ENCODE results near the gene RABL2A.
"Not testable (repeated sequence)": the region's sequence is repeated elsewhere in the genome, so short reads cannot be mapped to it uniquely, and the experiment has no call there.

Gene RABL2A

DNA sequence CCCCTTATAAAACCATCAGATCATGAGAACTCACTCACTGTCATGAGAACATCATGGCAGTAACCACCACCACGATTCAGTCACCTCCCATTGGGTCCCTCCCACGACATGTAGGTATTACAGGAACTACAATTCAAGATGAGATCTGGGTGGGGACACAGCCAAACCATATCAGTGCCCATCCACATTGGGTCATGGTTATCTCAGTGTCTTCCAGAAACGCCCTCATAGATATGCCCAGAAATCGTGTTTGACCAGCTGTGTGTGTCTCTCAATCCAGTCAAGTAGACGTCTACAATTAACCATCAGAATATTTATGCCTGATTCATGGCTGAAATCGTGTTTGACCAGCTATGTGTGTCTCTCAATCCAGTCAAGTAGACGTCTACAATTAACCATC lies 17.2 kb upstream of the RABL2A start:
- not testable (repeated sequence) for DNase-seq (ENCODE audit: low read depth)

DNA sequence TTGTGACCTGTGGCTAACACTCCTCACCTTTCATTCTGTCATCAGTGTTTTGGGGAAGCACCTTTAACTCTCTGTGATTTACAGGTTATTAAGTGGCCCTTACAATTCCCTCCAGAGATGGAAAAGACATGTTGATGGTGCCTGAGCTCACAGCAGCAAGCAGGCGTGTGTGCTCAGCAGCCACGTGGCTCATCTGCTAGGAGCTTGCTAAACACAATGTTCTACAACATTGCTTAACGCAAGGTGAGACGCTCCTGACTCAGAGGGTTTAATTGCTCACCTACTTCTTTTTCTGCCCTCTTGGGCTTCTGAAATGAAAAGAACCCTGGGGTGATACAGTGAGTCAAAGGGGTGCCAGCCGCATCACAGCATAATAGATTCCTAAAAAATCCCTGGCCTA lies 6.1 kb upstream of the RABL2A start:
- DNase-seq (ENCODE audit: low read depth) = not testable (repeated sequence)

DNA sequence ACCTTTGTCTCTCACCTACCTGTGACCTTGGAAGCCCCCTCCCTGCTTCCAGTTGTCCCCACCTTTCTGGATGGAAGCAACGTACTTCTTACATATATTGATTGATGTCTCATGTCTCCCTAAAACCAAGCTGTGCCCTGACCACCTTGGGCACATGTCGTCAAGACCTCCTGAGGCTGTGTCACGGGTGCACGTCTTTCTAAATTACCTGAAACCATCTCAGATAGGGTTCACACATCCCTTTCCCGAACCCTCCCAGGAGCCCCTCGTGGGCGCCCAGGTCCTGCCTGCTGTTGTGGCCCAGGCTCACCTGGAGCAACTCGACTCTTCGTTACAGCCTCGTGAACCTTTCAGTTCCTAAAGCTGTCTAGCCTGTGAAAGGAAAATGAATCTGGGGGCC lies 1.2 kb upstream of the RABL2A start:
- DNase-seq (ENCODE audit: low read depth) = not testable (repeated sequence)

DNA sequence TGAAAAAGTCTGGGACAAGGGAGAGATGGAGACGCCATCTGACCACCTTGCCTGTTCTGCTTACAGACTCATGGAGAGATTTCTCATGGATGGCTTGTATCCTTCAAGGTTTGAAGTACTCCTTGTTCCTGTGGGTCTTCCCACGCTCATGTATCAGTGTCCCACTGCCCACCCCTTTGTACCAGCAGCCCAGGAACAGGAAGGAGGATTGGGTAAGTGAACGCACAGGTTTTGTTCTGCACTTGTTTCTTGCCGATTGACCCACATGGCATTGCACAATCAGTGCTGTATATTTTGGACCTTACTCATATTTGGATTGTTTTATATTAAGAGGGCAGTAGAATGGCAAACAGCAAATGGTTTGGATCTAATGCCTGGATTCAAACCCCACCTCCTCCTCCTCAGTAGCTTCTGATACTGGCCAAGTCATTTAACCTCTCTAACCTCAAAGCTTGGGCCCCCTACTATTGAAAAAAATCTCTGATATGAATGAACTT lies 5.8 kb downstream of the RABL2A start:
- not testable (repeated sequence) for DNase-seq (ENCODE audit: low read depth)

DNA sequence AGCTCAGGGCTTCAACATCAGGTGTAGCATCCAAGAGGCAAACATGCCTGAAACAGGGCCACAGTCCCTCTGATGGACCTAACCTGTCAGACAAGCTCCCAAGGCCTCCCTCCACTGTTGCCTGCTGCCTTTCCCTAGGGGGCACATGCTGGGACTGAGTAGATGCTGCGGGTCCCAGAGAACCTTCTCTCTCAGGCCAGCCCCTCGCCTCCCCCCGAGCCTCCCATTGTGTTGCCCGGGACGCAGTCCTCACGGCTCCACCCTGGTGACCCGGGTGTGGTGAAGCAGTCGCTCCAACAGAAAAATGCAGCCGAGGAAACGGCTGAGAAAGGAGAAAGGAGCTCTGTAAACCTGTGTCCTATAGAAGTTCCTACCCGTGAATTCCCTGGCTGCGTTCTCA lies 8.3 kb downstream of the RABL2A start:
- DNase-seq (ENCODE audit: low read depth) = not testable (repeated sequence)

DNA sequence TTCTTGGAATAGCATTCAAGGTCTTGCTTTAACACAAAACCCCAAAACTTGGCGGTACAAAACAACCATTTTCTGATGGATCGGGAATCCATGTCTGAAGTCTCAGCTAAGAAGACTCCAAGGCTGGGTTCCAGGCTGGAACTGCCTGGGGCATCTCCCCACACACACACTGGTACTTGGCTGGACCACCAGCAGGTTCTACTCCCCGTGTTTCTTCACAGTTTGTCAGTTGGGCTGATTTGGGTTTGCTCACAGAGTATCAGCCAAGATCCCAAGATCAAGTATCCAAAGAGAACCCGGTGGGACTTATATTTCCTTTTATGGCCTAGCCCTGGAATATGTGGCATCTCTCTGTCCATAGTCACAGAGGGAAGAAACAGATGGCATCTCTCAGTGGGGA lies 9.2 kb downstream of the RABL2A start:
- DNase-seq (ENCODE audit: low read depth) = not testable (repeated sequence)

DNA sequence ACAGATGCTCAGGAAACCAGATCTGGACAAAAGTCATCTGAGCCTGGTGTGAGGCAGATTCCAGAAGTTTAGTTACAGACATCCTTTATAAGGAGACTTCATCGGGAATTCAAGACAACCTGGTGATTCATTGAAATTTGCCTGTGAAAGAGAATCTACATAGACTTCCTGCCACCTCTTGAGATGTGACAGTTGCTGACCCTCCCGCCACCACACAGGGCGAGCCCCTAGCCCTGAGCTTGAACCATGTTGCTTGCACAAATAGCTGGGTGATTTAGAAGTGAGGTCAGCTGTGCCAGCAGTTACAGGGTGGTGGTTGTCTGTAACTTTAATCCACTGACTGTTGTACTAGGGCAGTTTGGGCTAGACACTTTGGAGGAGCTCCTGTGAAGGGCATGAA lies 11.0 kb downstream of the RABL2A start:
- not testable (repeated sequence) for DNase-seq (ENCODE audit: low read depth)

DNA sequence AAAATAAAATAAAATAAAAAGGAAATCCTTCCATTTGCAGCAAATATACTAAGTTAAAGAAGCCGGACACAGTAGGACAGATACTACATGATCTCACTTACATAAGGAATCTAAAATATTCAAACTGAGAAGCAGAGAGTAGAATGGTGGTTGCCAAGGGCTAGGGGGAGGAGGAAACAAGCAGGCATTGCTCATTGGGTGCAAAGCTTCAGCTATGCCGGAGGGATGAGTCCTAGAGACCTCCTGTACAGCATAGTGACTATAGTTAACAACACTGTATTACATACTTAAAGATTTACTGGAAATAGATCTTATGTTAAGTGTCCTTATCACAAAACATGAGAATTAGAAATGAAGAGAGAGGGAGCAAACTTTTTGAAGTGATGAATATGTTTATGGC lies 19.2 kb downstream of the RABL2A start:
- not testable (repeated sequence) for DNase-seq (ENCODE audit: low read depth)

DNA sequence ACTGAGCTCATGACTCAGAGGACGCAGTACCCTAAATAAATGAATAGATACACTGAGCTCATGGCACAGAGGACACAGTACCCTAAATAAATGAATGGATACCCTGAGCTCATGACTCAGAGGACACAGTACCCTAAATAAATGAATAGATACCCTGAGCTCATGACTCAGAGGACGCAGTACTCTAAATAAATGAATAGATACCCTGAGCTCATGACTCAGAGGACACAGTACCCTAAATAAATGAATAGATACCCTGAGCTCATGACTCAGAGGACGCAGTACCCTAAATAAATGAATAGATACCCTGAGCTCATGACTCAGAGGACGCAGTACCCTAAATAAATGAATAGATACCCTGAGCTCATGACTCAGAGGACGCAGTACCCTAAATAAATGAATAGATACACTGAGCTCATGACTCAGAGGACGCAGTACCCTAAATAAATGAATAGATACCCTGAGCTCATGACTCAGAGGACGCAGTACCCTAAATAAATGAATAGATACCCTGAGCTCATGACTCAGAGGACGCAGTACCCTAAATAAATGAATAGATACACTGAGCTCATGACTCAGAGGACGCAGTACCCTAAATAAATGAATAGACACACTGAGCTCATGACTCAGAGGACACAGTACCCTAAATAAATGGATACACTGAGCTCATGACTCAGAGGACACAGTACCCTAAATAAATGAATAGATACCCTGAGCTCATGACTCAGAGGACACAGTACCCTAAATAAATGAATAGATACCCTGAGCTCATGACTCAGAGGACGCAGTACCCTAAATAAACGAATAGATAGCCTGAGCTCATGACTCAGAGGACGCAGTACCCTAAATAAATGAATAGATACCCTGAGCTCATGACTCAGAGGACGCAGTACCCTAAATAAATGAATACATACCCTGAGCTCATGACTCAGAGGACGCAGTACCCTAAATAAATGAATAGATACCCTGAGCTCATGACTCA lies 24.1 kb downstream of the RABL2A start:
- not testable (repeated sequence) for DNase-seq (ENCODE audit: low read depth)

DNA sequence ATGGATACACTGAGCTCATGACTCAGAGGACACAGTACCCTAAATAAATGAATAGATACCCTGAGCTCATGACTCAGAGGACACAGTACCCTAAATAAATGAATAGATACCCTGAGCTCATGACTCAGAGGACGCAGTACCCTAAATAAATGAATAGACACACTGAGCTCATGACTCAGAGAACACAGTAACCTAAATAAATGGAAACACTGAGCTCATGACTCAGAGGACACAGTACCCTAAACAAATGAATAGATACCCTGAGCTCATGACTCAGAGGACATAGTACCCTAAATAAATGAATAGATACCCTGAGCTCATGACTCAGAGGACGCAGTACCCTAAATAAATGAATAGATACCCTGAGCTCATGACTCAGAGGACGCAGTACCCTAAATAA lies 25.5 kb downstream of the RABL2A start:
- DNase-seq (ENCODE audit: low read depth) = not testable (repeated sequence)

DNA sequence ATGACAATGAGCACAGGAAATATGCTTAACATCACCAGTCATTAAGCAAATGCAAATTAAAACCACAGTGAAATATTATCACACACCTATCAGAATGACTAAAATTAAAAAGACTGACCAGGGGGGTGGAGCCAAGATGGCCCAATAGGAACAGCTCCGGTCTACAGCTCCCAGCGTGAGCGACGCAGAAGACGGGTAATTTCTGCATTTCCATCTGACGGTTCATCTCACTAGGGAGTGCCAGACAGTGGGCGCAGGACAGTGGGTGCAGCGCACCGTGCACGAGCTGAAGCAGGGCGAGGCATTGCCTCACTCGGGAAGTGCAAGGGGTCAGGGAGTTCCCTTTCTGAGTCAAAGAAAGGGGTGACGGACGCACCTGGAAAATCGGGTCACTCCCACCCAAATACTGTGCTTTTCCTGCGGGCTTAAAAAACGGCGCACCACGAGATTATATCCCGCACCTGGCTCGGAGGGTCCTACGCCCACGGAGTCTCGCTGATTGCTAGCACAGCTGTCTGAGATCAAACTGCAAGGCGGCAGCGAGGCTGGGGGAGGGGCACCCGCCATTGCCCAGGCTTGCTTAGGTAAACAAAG lies 29.1 kb downstream of the RABL2A start:
- not testable (repeated sequence) for DNase-seq (ENCODE audit: low read depth)

DNA sequence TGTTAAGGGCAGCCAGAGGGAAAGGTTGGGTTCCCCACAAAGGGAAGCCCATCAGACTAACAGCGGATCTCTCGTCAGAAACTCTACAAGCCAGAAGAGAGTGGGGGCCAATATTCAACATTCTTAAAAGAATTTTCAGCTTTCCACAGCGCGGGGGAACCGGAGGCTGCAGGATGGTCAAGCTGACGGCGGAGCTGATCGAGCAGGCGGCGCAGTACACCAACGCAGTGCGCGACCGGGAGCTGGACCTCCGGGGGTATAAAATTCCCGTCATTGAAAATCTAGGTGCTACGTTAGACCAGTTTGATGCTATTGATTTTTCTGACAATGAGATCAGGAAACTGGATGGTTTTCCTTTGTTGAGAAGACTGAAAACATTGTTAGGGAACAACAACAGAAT lies 30.7 kb downstream of the RABL2A start:
- DNase-seq (ENCODE audit: low read depth) = not testable (repeated sequence)

DNA sequence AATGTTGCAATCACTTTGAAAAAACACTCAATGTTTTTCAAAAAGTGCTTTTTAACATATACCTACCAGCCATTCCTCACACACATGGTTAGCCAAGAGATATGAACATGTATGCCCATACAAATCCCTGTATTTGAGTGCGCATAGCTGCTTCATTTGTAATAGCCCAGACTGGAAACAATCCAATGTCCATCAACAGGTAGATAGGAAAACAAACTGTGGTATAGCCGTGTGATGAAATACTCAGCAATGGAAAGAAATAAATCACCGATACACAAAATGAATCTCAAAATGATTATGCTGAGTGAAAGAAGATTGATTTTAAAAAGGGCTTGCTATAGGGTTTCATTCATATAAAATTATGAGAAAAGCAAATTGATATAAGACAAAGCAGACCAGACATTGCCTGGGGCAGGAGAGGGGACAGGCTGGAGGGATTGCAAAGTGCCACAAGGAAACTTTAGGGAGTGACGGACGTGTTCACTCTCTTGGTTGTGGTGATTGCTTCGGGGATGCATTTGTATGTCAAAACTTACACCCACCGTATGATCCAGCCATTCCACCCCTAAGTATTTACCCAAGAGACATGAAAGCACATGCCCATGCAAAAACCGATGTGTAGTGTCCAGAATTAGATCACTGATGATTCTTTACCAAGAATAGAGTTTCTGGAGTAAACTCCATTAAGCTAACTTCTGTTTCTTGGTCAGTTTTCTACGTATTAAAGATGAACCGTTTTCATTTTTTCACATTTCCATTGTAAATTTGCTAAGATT lies 36.4 kb downstream of the RABL2A start:
- not testable (repeated sequence) for DNase-seq (ENCODE audit: low read depth)

DNA sequence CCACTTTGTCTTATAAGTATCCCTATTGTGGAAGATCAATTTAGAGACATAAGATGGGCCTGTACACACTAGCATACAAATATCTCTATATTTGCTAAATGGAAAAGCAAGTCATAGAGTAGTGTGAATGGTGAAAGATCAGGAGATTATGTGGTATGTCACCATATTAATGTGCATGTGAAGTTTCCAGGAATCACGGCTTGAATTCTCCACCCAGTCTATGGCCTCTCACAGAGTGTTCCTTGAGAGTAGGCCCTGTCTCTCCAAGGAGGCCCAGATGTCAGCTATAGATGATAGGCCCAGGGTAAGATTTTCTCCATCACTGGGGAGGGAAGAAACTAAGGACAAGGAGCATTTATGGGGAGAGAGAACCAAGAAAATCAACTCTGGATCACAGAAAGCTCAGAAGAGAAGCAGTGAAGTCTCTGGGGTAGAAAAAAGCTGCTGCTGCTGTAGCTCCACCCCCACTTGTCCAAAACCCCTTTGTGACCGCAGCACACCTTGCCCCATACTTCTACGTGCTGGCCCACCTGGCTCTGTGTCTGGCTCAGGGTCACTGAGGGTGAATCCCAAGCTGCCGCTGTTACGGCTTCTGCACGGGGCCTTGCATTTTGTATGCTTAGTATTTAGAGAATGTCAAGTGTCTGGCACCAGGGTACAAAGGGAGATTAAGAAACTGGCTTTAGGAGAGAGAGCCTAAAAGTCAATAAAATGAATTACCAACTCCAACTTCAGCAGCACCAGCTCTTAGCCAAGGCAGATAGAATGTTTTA lies 37.9 kb downstream of the RABL2A start:
- not testable (repeated sequence) for DNase-seq (ENCODE audit: low read depth)

DNA sequence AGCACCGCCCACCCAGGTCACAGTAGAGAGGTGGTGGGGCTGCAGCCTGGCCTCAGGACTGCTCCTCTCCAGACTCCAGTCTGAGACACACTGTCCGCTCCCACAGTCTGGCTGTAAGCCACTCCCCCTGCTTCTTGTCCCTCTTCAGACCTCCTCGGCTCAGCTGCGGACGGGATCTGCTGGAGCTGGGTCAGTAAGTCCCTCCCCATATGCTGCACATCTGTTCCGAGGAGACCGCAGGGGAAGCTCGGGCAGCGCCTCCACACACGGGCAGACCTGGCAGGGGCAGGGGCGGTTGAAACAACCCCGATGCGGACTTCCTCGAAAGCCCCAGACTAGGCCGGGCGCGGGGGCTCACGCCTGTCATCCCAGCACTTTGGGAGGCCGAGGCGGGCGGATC lies 41.9 kb downstream of the RABL2A start:
- DNase-seq (ENCODE audit: low read depth) = not testable (repeated sequence)

DNA sequence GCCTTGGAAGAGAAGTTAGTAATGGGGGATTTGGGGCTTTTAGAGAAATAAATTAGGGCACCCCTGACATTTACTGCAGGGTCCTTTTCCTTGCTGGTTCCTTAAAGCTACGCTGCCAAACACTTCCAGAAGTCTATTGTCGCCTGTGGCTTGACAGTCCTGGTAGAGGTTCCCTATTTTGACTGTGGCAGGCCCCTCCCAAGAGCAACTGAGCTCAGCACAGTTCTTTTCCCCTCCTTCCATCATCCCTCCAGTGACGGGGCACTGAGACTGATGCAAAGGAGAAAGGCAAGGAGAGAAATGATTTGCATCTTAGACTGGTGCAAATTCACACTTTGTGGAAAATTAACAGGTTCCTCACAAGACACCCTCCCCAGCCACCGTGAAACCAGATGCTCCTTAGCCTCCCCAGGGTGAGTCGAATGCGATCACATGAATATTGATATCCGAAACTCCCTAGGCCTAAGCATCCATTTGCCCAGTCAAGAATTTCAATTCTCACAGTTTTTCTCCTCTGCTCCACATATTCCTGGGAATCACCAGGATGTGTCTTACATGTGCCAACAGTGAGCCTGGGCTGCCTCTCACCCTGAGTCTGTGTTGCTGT lies 45.4 kb downstream of the RABL2A start:
- DNase-seq (ENCODE audit: low read depth) = no peak

DNA sequence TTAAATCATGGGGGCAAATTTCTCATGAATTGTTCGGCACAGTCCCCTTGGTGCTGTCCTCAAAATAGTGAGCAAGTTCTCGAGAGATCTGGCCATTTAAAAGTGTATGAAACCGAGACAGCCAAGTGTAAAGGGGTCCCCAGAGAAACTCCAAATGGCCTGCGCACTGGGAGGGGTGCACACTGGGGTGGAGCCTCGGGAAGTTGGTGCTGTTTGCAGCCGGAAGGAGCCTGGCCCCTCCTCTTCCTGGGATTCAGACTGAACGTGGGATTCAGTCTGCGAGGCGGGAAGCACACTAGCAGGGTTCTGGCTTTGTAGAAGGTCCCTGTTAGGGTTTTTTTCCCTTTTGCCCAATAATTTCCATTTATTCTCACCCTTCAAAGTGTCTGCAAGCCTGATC lies 48.8 kb downstream of the RABL2A start:
- DNase-seq (ENCODE audit: low read depth) = no peak

DNA sequence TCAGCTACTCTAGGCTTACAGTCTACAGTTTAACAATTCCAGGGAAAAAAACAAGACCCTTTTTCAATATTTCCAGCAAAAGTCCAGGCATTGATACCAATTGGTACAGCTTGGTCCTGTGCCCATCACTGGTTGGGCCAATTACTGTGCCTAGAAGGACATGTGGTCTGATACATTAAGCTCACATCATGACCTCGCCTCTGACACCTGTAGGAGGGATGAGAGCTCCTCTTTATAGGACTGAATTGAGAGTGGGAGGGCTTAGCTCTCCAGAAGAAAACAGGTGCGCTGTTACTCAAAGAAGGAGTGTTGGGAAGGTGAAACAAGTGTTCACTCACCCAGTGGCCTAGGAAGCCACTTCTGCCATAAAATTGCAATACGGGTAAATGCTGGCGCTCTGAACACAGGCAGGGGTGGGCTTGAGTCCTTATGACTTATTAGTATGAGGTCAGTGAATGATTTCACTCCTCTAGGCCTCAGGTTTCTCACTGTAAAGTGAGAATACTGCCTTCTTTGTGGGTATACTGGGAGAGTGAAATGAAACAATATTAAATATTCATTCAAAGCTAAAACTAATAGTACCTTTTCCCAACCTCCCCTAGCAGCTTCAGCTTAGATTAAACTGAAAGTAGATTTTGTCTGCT lies 49.7 kb downstream of the RABL2A start:
- DNase-seq (ENCODE audit: low read depth) = no peak

DNA sequence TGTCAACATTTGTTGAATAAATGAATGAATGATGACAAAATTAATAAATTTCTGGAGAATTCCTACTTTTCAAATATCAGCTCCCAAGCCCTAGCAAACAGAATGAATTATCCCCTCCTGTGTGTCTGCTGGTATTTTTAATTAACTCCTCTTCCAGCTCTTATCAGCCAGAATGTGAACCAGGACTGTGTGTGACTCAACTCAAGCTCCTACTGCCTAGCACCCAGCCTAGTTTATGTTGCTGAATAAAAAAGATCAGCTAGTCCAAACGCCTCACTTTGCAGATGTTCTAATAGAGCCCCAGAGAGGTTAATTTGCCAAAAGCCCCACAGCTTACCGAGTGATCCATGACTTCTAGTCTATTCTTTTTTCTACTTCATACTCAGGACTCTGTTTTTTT lies 50.3 kb downstream of the RABL2A start:
- DNase-seq (ENCODE audit: low read depth) = no peak

DNA sequence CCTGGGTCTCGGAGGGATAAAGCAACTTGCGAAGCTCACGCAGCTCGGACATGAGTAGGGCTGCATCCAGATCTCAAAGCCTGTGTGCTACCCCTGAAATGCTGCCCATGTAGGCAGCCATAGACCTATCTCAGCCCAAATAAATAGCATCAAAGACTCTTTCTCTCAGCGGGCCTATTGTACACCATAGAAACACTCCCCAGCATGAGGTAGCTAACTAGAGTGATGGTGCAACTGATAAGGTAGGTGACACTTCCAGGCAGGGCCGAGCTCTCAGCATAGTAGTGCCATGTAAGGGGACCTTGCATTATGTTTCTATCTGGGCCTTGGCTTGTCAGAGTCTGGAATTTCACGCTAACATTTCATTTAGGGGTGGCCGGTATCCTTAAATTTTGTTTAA lies 52.4 kb downstream of the RABL2A start:
- no peak for DNase-seq (ENCODE audit: low read depth)

DNA sequence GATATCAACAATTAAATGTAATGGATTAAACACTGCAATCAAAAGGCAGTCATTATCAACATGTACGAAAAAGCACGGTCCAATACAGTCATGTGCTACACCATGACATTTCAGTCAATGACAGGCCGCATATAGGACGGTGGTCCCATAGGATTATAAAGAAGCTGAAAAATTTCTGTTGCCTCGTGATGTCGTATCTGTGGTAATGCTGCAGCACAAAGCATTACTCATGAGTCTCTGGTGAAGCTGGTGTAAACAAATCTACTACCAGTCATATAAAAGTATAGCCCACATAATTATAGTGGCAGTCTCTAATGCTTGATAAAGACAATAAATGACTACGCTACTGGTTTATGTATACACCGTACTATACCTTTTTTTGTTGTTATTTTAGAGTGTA lies 58.4 kb downstream of the RABL2A start:
- no peak for DNase-seq (ENCODE audit: low read depth)

Data from CMK (cell line).